Measurements from ENCODE around the gene TPBGL. TPM values are rescaled to one million over a fixed set of nuclear protein-coding genes. Genes with fewer than 3 reads are reported as not detected.

Gene TPBGL
- total RNA-seq, 4 donors from 2014 or later, result 0.40 to 3.7 TPM; not detected in 2

GRCh38 chr11:75246671-75247350 is 6.2 kb downstream of the TPBGL start:
- peaks cover 30% of the 10 kb centered on the region for H3K27me3 ChIP-seq
- intact Hi-C loops (cut with DNase I; ENCODE audit: low total_unique reads), result loop anchor here (5.0 kb wide), 3 partner anchors 105 to 315 kb away; no protein-coding TSS in a partner anchor
- 71% methylated on average over 11 of the region's 11 CpGs; no CpG with 5 or more reads in 1 of the 2 donors for WGBS, 2 donors (ENCODE audit: low coverage in 1 of 2)
- in situ Hi-C loops (cut with MboI; ENCODE audit: low pct_ligation_motif_present in 1 of 4, low pct_unique_long_range_greater_than_20kb in 1 of 4, low sequenced_read_pairs in 3 of 4), result loop anchor here (5.0 to 25.0 kb wide), 5 partner anchors 102 to 310 kb away; partner anchors contain the start of genes SPCS2 (in 3 of the 4) and XRRA1 (in 3 of the 4)
- H3K9me3 ChIP-seq, result no peaks in the 10 kb centered on the region
- no peak overlapping the region for H3K27ac ChIP-seq
- TF ChIP-seq CTCF (IDR thresholded peaks at IDR 0.05) (no peak), EP300 (IDR thresholded peaks at IDR 0.05; ENCODE audit: low read depth) (no peak), POLR2AphosphoS5 (IDR thresholded peaks at IDR 0.05) (no peak), POLR2A (IDR thresholded peaks at IDR 0.05) (no peak)
- H3K4me1 ChIP-seq, result peaks cover 0 to 7% (median 3%) of the 10 kb centered on the region in 4 donors
- no peak for DNase-seq
- H3K36me3 ChIP-seq, result no peaks in the 10 kb centered on the region
- H3K4me3 ChIP-seq, result no peak overlapping the region

DNA sequence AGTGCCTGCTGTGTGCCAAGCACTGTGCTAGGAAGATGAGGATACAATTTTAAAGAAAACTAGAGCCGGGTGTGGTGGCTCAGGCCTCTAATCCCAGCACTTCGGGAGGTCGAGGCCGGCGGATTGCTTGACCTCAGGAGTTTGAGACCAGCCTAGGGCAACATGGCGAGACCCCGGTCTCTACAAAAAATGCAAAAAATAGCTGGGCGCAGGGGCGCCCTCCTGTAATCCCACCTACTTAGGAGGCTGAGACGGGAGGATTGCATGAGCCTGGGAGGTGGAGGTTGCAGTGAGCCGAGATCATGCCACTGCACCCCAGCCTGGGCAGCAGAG is 8.3 kb downstream of the TPBGL start:
- DNase-seq, result no peak
- in situ Hi-C loops (cut with MboI; ENCODE audit: low pct_ligation_motif_present in 1 of 4, low pct_unique_long_range_greater_than_20kb in 1 of 4, low sequenced_read_pairs in 3 of 4), result loop anchor here (5.0 to 25.0 kb wide), 5 partner anchors 104 to 312 kb away; partner anchors contain the start of genes SPCS2 (in 3 of the 4) and XRRA1 (in 3 of the 4)
- intact Hi-C loops (cut with DNase I; ENCODE audit: low total_unique reads), result loop anchor here (5.0 kb wide), 3 partner anchors 107 to 317 kb away; no protein-coding TSS in a partner anchor

DNA sequence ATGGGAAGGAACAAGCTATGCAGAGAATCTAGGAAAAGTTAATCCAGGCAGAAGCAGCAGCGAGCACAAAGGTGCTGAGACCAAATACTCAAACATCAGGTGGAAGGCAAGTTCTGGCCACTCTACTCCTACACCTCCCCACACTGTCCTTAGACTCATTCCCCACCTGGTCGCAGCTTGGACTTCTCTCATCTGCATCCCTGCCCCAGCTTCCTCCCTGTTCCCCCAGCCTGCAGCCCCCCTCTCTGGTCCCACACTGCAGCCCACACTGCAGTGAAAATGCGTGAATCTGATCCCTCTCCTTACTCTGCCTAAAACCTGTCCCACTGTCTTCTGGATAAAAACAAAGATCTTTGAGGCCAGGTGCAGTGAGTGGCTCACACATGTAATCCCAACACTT is 9.1 kb downstream of the TPBGL start:
- Histone ChIP-seq H3K27me3 (peaks cover 9% of the 10 kb centered on the region), H3K4me3 (no peak overlapping the region), H3K9me3 (peaks cover 0 to 6% of the 10 kb centered on the region in 2 donors), H3K4me1 (peaks cover 0 to 4% (median 0%) of the 10 kb centered on the region in 4 donors), H3K36me3 (no peaks in the 10 kb centered on the region), H3K27ac (no peak overlapping the region)
- 48 to 51% methylated on average over 2 to 3 of the region's 3 CpGs for WGBS, 2 donors (ENCODE audit: low coverage in 1 of 2)
- intact Hi-C loops (cut with DNase I; ENCODE audit: low total_unique reads) (loop anchor here (5.0 kb wide), 3 partner anchors 107 to 317 kb away; no protein-coding TSS in a partner anchor), in situ Hi-C loops (cut with MboI; ENCODE audit: low pct_ligation_motif_present in 1 of 4, low pct_unique_long_range_greater_than_20kb in 1 of 4, low sequenced_read_pairs in 3 of 4) (loop anchor here (5.0 to 25.0 kb wide), 5 partner anchors 105 to 312 kb away; partner anchors contain the start of genes SPCS2 (in 3 of the 4) and XRRA1 (in 3 of the 4))
- no peak for TF ChIP-seq POLR2A (IDR thresholded peaks at IDR 0.05)
- no peak for TF ChIP-seq EP300 (IDR thresholded peaks at IDR 0.05; ENCODE audit: low read depth)
- no peak for TF ChIP-seq POLR2AphosphoS5 (IDR thresholded peaks at IDR 0.05)
- no peak for TF ChIP-seq CTCF (IDR thresholded peaks at IDR 0.05)
- DNase-seq, result no peak

More for the DNA sequence above, 8.3 kb downstream of the TPBGL start:
- Histone ChIP-seq H3K4me1 (peaks cover 0 to 4% (median 0%) of the 10 kb centered on the region in 4 donors), H3K4me3 (no peak overlapping the region), H3K36me3 (no peaks in the 10 kb centered on the region), H3K27me3 (peaks cover 15% of the 10 kb centered on the region), H3K27ac (no peak overlapping the region), H3K9me3 (peaks cover 0 to 6% of the 10 kb centered on the region in 2 donors)
- TF ChIP-seq POLR2A (IDR thresholded peaks at IDR 0.05) (no peak), CTCF (IDR thresholded peaks at IDR 0.05) (peak in 1 of 5 experiments; percentile 5)
- WGBS, 2 donors (ENCODE audit: low coverage in 1 of 2), result 30 to 39% methylated on average over 6 to 11 of the region's 11 CpGs

- TF ChIP-seq POLR2A (IDR thresholded peaks at IDR 0.05) (no peak), CTCF (IDR thresholded peaks at IDR 0.05) (no peak), EP300 (IDR thresholded peaks at IDR 0.05; ENCODE audit: low read depth) (no peak), POLR2AphosphoS5 (IDR thresholded peaks at IDR 0.05) (no peak)
- no peak for DNase-seq
- no peak overlapping the region for H3K4me3 ChIP-seq
- no peaks in the 10 kb centered on the region for H3K4me1 ChIP-seq
- no peaks in the 10 kb centered on the region for H3K36me3 ChIP-seq
- in situ Hi-C loops (cut with MboI; ENCODE audit: low pct_ligation_motif_present in 1 of 4, low pct_unique_long_range_greater_than_20kb in 1 of 4, low sequenced_read_pairs in 3 of 4) (no loop called here), intact Hi-C loops (cut with DNase I; ENCODE audit: low total_unique reads) (no loop called here)
- H3K27ac ChIP-seq, result no peak overlapping the region
- H3K9me3 ChIP-seq, result peaks cover 0 to 6% of the 10 kb centered on the region in 2 donors
- H3K27me3 ChIP-seq, result peaks cover 23% of the 10 kb centered on the region
Observed at GRCh38 chr11:75254326-75254725, 13.8 kb downstream of the TPBGL start.
